A204.1 (cell line): ENCODE data around the gene MARCHF10.

Experiments
- FAIRE-seq: peaks from 2 replicates; lab custom pipeline; 2012; peaks lifted over from hg19 to GRCh38; lab: Jason Lieb, UNC

MARCHF10 gene

DNA sequence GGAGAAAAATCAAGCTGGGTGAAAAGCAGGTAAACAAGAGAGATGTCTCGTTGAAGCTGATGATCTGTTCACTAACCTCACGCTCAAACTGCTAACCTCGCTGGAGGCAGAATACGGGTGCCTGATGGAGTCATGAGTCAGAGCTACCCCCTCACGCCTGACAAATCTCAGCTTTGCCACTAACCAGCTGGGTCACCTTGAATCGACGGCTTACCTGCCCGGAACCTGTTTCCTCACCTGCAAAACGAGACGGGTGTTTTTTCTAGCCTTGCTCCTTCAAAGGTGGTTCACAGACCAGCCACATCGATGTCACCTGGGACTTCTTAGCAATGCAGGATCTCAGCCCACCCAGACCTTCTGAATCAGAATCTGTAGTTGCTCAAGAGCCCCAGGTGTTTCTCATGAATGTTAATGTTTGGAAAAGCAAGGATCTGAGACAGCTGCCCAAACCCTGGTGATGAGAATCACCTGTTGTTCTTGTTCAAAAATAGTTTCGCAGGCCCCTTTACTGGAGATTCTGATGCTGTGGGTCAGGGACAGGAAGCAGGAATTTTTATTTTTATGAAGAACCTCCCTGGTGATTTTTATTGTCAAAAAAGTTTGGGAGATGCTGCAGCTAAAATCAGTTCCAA, 56.9 kb downstream of the MARCHF10 start:
- FAIRE-seq: no peak

DNA sequence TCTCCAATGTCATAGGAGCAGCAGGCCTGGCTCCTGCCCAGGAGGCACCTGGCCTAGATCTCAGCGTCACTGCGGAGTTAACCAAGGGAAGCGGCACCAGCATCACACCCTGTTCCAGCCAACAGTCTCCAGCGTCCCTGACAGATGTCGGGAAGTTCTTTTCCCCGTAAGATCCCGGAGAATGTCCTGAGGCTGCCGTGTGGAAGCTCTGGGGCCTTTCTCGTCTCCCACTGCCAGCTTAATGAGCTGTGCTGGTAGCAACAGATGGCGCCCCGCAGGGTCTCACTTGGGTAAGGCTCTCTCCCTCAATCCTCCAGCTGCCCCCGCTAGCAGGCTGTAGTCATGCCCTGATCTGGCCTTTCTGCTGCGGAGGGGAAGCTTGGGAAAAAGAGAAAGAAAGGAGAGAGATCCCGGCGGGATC, 57.5 kb downstream of the MARCHF10 start:
- no peak for FAIRE-seq

DNA sequence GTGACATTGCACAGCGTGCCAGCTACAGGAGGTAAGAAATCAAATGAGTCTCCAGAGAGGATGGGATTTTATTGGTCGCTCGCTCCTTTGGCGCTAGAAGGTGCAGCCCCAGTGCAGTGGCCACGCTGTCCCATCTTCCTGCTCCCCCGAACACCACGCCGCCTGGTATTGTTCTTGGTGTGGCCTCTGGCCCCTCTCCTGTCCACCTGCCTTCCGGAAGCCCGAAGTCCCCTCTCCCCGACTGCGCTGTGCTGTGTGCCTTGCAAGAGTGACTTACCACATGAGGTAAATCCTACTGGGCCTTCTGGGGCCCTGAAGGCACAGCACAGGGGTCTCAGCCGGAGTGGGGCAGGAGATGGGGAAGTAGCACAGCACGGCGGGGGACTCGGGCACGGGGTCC, 58.2 kb downstream of the MARCHF10 start:
- FAIRE-seq: no peak

DNA sequence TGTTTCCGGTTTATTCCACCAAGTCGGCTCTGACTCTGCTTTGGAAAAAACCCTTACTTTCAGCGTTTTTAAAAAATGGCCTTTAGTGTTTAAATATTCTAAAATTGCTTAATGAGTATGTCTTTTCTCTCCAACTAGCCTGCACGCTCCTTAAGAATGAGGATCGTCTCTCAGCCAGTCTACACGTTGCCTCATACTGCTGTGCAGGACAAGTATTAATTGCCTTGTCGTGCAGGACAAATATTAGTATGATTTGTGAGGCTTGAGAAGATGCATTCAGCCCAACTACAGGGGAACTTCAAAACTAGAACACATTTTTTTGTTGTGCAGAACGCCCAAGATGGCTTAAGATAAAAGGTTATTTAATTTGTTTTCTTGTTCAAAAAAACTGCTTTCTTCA, 61.2 kb downstream of the MARCHF10 start:
- FAIRE-seq: no peak

- FAIRE-seq: no peak
Measured at GRCh38 chr17:62745806-62746205, 62.3 kb downstream of the MARCHF10 start.

DNA sequence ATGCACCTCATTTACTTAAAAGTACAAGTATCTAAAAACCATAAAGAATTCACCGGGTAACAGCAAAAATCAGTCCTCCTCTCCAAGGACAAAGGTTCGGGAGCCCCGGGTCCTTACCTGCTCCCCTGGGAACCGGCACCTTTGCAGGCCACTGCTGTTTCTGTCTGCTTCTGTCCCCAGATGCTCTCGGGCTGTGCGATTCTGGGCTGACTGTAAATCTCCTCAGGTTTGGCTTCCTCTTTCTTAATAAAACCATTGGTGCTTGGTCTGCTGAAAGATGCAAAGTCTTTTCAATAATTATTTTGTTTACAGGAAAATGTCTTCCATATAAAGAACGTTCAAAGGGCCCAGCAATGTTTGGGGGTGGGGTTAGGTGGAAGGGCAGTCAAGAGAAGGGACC, 63.9 kb downstream of the MARCHF10 start:
- FAIRE-seq: no peak

GRCh38 chr17:62741290-62741689, 66.8 kb downstream of the MARCHF10 start:
- no peak for FAIRE-seq

- no peak for FAIRE-seq
Measured at GRCh38 chr17:62739645-62740388, 68.3 kb downstream of the MARCHF10 start.

DNA sequence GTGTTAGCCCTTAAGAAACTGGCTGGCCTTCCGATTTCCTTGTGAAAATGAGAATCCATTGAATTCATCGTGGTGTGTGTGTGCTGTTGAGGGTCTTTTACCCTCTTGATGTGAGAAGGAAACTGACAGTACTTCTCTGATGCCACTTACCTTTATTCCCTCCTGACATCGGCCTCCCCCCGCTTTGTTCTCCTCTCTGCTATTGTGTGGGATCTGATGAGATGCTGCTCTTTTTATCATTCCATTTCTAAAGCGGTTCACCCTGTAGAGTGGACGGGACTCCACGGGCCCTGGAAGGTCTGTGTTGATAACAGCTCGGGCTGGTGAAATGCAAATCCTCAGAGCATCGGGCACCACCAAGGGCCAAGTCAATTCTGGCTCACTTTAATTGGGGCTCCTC, 69.8 kb downstream of the MARCHF10 start:
- no peak for FAIRE-seq

- FAIRE-seq: no peak
Measured at GRCh38 chr17:62737513-62737912, 70.6 kb downstream of the MARCHF10 start.

DNA sequence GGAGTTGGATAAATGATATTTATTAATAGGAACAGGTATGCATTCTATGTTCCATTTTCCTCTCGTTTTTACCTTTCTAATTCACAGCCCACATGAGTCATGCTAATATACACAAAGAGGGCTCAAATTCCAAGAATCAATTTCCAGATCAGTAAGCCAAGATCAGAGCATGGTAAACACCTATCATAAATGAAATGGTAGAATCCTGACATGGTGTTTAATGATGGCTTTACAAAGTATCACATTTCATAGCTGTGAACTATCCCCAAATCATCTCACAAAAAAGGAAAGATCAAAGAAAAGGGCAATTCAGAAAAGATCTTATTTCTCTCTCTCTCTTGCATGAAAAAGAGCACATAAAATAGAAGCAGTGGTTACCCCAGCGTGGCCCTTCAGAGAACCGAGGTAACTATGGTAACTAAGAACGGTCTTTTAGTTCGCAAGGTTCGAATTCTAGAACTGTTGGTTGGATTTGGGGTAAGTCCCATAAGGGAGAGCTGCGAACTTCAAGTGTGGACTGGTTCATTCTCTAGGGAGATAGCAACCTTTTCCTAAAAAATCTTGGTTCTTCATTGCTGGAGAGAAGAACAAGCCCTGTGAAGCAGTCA, 73.0 kb downstream of the MARCHF10 start:
- FAIRE-seq: no peak

GRCh38 chr17:62732125-62732524, 76.0 kb downstream of the MARCHF10 start:
- FAIRE-seq: no peak

GRCh38 chr17:62727916-62728672, 80.0 kb downstream of the MARCHF10 start:
- FAIRE-seq: no peak

DNA sequence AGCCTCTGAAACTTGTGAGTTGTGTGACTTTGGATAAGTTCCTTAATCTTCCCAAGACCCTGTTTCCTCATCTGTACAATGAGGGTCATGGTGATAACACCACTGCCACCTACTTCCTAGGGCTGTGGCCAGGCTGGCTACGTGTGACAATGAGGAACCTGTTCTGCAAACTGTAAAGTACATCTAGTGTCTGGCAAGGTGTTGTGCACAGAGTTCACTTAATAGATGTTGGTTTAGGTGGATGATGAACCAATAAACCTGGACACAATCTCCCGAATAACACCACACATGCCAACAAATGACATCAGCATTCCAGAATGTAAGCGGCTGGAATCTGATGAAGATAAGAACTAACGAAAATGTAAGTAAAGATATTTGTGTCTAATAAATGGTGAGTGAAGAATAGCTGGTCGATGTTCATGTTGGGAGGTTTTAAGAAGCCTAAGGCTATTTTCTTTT, 82.3 kb downstream of the MARCHF10 start:
- FAIRE-seq: no peak

GRCh38 chr17:62724398-62725146, 83.5 kb downstream of the MARCHF10 start:
- FAIRE-seq: no peak

DNA sequence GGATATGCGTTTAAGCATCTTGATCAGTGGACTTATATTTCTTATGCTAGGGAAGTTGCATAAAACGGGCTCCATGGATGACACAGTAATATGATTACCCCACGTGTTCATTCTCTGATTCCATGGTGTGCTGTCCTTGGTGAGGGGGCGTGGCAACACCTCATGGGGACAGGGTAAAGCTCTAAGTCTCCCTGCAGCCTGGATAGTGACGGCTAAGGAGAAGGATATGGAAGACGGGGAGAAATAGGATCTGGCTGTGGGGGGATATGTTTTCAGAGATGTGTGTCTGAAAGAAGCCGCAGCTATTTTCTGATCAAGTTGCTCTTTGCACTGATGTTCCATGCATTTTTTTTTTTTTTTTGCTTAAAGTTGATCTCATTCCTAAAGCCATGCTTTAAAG, 84.3 kb downstream of the MARCHF10 start:
- FAIRE-seq: no peak

GRCh38 chr17:62722625-62723024, 85.5 kb downstream of the MARCHF10 start:
- FAIRE-seq: no peak

GRCh38 chr17:62720126-62720850, 87.8 kb downstream of the MARCHF10 start:
- no peak for FAIRE-seq

DNA sequence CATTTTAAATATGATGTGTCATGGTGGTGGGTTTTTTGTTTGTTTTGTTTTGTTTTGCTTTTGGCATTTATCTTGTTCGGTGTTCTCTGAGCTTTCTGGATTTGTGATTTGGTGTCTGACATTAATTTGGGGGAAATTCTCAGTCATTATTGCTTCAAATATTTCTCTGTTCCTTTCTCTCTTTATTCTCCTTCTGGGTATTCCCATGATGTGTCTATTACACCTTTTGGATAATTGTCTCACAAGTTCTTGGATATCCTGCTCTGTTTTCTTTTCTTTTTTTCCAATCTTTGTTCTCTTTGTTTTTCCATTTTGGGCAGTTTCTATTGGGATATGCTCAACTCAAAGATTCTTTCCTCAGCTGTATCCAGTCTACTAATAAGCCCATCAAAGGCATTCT, 88.5 kb downstream of the MARCHF10 start:
- FAIRE-seq: no peak

DNA sequence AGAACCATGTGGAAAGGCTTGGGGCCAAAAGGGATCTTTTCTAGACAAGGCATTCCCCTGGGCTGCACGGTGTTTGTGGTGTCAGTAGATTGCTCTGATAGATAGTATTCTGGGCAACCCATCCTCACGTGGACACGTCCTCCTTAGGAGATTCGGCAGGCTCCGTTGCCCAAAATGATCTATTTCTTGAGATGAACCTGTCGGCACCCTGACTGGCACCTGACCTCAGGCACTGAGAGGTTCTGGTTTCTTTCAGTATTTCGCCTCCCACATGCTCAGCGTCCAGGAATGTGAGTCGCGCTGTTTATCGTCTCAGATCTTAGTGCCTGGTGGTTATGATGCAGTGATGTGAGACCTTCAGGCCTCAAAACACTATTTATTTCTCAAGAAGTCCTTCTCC, 89.7 kb downstream of the MARCHF10 start:
- no peak for FAIRE-seq

- no peak for FAIRE-seq
Measured at GRCh38 chr17:62717889-62718288, 90.2 kb downstream of the MARCHF10 start.

GRCh38 chr17:62717589-62717855, 90.6 kb downstream of the MARCHF10 start:
- no peak for FAIRE-seq
